Hepatocyte (in vitro differentiated cells): ENCODE measurements around the gene PGM2. TPM values are rescaled to one million over a fixed set of nuclear protein-coding genes. Genes with fewer than 3 reads are reported as not detected.

Experiments
- DNase-seq: peaks from one replicate; pipeline ENCODE4 v3.0.0-alpha.2; 2016; ENCODE audit warnings: low spot score
- H2AFZ ChIP-seq: fragments of 200-600 bp; sonication (generic); 2 replicates; pipeline ENCODE4 v1.6.0; 2016; ENCODE audit warnings: antibody characterized with exemption, mild to moderate bottlenecking
- H3K27ac ChIP-seq: fragments of 200-600 bp; sonication (generic); 2 replicates; pipeline ENCODE4 v1.5.1; 2016; ENCODE audit warnings: mild to moderate bottlenecking
- H3K27me3 ChIP-seq: fragments of 200-600 bp; sonication (generic); 2 replicates; pipeline ENCODE4 v1.6.1; 2016
- H3K36me3 ChIP-seq: fragments of 200-600 bp; sonication (generic); replicated peaks from 2 replicates; pipeline ENCODE4 v1.5.1; 2016; ENCODE audit warnings: low read depth; ENCODE audit not compliant: insufficient read depth
- H3K4me1 ChIP-seq: fragments of 200-600 bp; sonication (generic); 2 replicates; pipeline ENCODE4 v1.5.1; 2016; ENCODE audit warnings: mild to moderate bottlenecking, moderate library complexity; ENCODE audit not compliant: insufficient read depth
- H3K4me2 ChIP-seq: fragments of 200-600 bp; sonication (generic); 2 replicates; pipeline ENCODE4 v1.6.0; 2016
- H3K4me3 ChIP-seq: fragments of 200-600 bp; sonication (generic); 2 replicates; pipeline ENCODE4 v1.5.1; 2016; ENCODE audit warnings: mild to moderate bottlenecking
- H3K79me2 ChIP-seq: fragments of 200-600 bp; sonication (generic); 2 replicates; pipeline ENCODE4 v1.6.0; 2017; ENCODE audit warnings: mild to moderate bottlenecking
- H3K9me2 ChIP-seq: fragments of 200-600 bp; sonication (generic); replicated peaks from 2 replicates; pipeline ENCODE4 v1.6.0; 2017; ENCODE audit warnings: mild to moderate bottlenecking; ENCODE audit not compliant: insufficient read depth
- H3K9me3 ChIP-seq: fragments of 200-600 bp; sonication (generic); 2 replicates; pipeline ENCODE4 v1.5.1; 2016; ENCODE audit warnings: low read depth, mild to moderate bottlenecking
- H4K20me1 ChIP-seq: fragments of 200-600 bp; sonication (generic); 2 replicates; pipeline ENCODE4 v1.6.0; 2016; ENCODE audit warnings: mild to moderate bottlenecking; ENCODE audit not compliant: insufficient read depth, poor library complexity, severe bottlenecking
- EZH2 ChIP-seq: fragments of 200-600 bp; sonication (generic); IDR thresholded peaks from 2 replicates; pipeline ENCODE4 v1.6.1; 2016; ENCODE audit warnings: antibody characterized with exemption, mild to moderate bottlenecking, borderline replicate concordance
- EZH2phosphoT487 ChIP-seq: fragments of 200-600 bp; sonication (generic); IDR thresholded peaks from one replicate; pipeline ENCODE4 v1.6.1; 2018; ENCODE audit warnings: antibody characterized with exemption, mild to moderate bottlenecking, low read depth, moderate library complexity; ENCODE audit not compliant: unreplicated experiment, severe bottlenecking
- WGBS: methylation state at CpG from one replicate; pipeline ENCODE4 v1.1.6; 2016; ENCODE audit warnings: low lambda C conversion rate; ENCODE audit errors: missing lambda C conversion rate; 5-methylcytosine and 5-hydroxymethylcytosine counted together
- polyA plus RNA-seq: library from polyadenylated mRNA; unstranded; fragments of >200 nt; fragmentation: Nextera tagmentation; extraction: Ambion mirVana; gene quantifications from 2 replicates; pipeline ENCODE4 v1.2.1, GENCODE V29; 2016
- total RNA-seq: library from RNA; depleted of rRNA; stranded (reverse); fragments of >200 nt; gene quantifications from 2 replicates; pipeline ENCODE4 v1.2.3, GENCODE V29; 2014
- TF ChIP-seq, protein P1 (sequence below): fragments of 200-600 bp; sonication (generic); IDR thresholded peaks from 2 replicates; pipeline ENCODE4 v1.5.1; 2016; ENCODE audit warnings: antibody characterized with exemption, mild to moderate bottlenecking; ENCODE audit not compliant: poor library complexity

PGM2 gene
- total and polyA plus RNA-seq, 2 experiments from 2014 or later, result 11.2 to 28.2 TPM

- H4K20me1 ChIP-seq, result no peaks in the 10 kb centered on the region
- DNase-seq, result no peak
- TF ChIP-seq EZH2phosphoT487, result no peak
- TF ChIP-seq EZH2, result no peak
- TF ChIP-seq, protein P1, sequence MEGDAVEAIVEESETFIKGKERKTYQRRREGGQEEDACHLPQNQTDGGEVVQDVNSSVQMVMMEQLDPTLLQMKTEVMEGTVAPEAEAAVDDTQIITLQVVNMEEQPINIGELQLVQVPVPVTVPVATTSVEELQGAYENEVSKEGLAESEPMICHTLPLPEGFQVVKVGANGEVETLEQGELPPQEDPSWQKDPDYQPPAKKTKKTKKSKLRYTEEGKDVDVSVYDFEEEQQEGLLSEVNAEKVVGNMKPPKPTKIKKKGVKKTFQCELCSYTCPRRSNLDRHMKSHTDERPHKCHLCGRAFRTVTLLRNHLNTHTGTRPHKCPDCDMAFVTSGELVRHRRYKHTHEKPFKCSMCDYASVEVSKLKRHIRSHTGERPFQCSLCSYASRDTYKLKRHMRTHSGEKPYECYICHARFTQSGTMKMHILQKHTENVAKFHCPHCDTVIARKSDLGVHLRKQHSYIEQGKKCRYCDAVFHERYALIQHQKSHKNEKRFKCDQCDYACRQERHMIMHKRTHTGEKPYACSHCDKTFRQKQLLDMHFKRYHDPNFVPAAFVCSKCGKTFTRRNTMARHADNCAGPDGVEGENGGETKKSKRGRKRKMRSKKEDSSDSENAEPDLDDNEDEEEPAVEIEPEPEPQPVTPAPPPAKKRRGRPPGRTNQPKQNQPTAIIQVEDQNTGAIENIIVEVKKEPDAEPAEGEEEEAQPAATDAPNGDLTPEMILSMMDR, result no peak
- no peak overlapping the region for H3K27ac ChIP-seq
- no peak overlapping the region for H3K4me2 ChIP-seq
- 92% methylated on average over 5 of the region's 5 CpGs for WGBS
- no peaks in the 10 kb centered on the region for H3K9me2 ChIP-seq
- peaks cover 78% of the 10 kb centered on the region for H3K27me3 ChIP-seq
- peaks cover 15% of the 10 kb centered on the region for H3K4me1 ChIP-seq
- H2AFZ ChIP-seq, result no peak overlapping the region
- no peaks in the 10 kb centered on the region for H3K9me3 ChIP-seq
- H3K36me3 ChIP-seq, result no peaks in the 10 kb centered on the region
- no peak overlapping the region for H3K4me3 ChIP-seq
- H3K79me2 ChIP-seq, result no peaks in the 10 kb centered on the region
These were observed 66.2 kb downstream of the PGM2 start for GRCh38 chr4:37892641-37893040.

DNA sequence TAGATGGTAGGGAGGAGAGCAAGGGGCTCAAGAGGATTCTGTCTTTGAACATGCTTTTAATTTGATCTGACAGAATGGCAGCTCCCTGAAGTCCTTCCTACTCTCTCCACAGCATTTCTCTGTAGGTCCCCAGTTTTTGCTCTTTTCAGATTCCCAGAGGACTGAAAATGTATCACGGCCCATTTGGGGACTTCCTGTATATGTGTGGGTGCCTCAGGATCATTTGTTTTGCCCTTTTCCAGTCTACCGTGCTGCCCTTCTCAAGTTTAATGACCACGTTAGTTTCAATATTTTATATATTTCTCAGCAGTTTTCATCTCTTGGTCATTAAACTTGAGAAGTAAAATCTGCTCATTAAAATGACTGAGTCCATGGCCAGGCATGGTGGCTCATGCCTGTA, 66.7 kb downstream of the PGM2 start:
- 75% methylated on average over 3 of the region's 3 CpGs for WGBS
- TF ChIP-seq, protein P1, result no peak
- no peak for TF ChIP-seq EZH2
- no peak for TF ChIP-seq EZH2phosphoT487
- Histone ChIP-seq H3K79me2 (no peaks in the 10 kb centered on the region), H3K4me1 (peaks cover 15% of the 10 kb centered on the region), H2AFZ (no peak overlapping the region), H3K9me3 (no peaks in the 10 kb centered on the region), H3K27ac (no peak overlapping the region), H3K27me3 (peaks cover 74% of the 10 kb centered on the region), H3K9me2 (no peaks in the 10 kb centered on the region), H3K4me3 (no peak overlapping the region), H3K4me2 (no peak overlapping the region), H4K20me1 (no peaks in the 10 kb centered on the region), H3K36me3 (no peaks in the 10 kb centered on the region)
- no peak for DNase-seq

DNA sequence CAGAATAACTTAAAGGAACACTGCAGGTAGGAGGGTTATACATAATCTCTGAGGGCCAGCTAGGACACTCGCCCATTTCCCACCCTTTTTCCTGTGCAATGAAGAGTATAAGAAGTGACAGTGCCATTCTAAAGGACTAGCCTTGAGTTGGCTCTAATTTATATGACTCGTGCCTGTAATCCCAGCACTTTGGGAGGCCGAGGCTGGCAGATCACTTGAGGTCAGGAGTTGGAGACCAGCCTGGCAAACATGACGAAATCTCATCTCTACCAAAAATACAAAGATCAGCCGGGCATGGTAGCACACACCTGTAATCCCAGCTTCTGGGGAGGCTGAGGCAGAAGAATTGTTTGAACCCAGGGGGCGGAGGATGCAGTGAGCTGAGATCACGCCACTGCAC, 68.8 kb downstream of the PGM2 start:
- Histone ChIP-seq H3K9me3 (no peaks in the 10 kb centered on the region), H3K4me3 (no peak overlapping the region), H3K4me1 (peaks cover 9% of the 10 kb centered on the region), H3K27me3 (peaks cover 53% of the 10 kb centered on the region), H3K4me2 (no peak overlapping the region), H3K79me2 (no peaks in the 10 kb centered on the region), H3K36me3 (no peaks in the 10 kb centered on the region), H3K9me2 (no peaks in the 10 kb centered on the region), H4K20me1 (no peaks in the 10 kb centered on the region), H2AFZ (no peak overlapping the region), H3K27ac (no peak overlapping the region)
- no peak for DNase-seq
- WGBS, result 95% methylated on average over 7 of the region's 7 CpGs
- TF ChIP-seq, protein P1, result no peak
- TF ChIP-seq EZH2, result no peak
- TF ChIP-seq EZH2phosphoT487, result no peak

- no peaks in the 10 kb centered on the region for H3K36me3 ChIP-seq
- no peak for DNase-seq
- H3K4me2 ChIP-seq, result no peak overlapping the region
- no peaks in the 10 kb centered on the region for H3K9me3 ChIP-seq
- H3K79me2 ChIP-seq, result no peaks in the 10 kb centered on the region
- H3K27me3 ChIP-seq, result peaks cover 44% of the 10 kb centered on the region
- no peak for TF ChIP-seq EZH2
- TF ChIP-seq, protein P1, result no peak
- TF ChIP-seq EZH2phosphoT487, result no peak
- H3K4me1 ChIP-seq, result peaks cover 3% of the 10 kb centered on the region
- H2AFZ ChIP-seq, result no peak overlapping the region
- no peaks in the 10 kb centered on the region for H3K9me2 ChIP-seq
- no peak overlapping the region for H3K27ac ChIP-seq
- H3K4me3 ChIP-seq, result no peak overlapping the region
- no peaks in the 10 kb centered on the region for H4K20me1 ChIP-seq
These were observed 69.8 kb downstream of the PGM2 start for GRCh38 chr4:37896206-37896860.
